A673 (cell line): ENCODE data around the gene PTRH1. TPM values are rescaled to one million over a fixed set of nuclear protein-coding genes. Genes with fewer than 3 reads are reported as not detected.

ENCODE experiments used
- BruUV-seq: library from RNA; stranded (reverse); fragments of 400-500 nt; replicated peaks from 2 replicates; lab custom pipeline; 2021; lab: Mats Ljungman, UMichigan
- CTCF ChIA-PET: fragments of 300-600 bp; sonication (Branson Sonifier 250); formaldehyde crosslinking; loops from one replicate; lab custom pipeline; 2022; ENCODE audit warnings: antibody characterized with exemption; lab: Charles Lee
- POLR2A ChIA-PET: fragments of 300-600 bp; sonication (Branson Sonifier 250); formaldehyde crosslinking; loops from one replicate; lab custom pipeline; 2022; ENCODE audit warnings: antibody characterized with exemption; ENCODE audit not compliant: low non-redundant PET; lab: Charles Lee
- DNase-seq: peaks from one replicate; pipeline ENCODE4 v3.0.0-alpha.2; 2015; ENCODE audit warnings: low spot score
- H3K27ac ChIP-seq: fragments of 200-600 bp; sonication (generic); 2 replicates; pipeline ENCODE4 v1.5.1; 2016; ENCODE audit warnings: mixed run types, low read depth, mild to moderate bottlenecking, mixed read lengths, antibody characterized with exemption, low read length; ENCODE audit not compliant: poor library complexity, severe bottlenecking
- H3K27me3 ChIP-seq: fragments of 200-600 bp; sonication (generic); replicated peaks from 2 replicates; pipeline ENCODE4 v1.6.1; 2017; ENCODE audit warnings: mixed run types, low read depth, mild to moderate bottlenecking, mixed read lengths, antibody characterized with exemption, low read length; ENCODE audit not compliant: insufficient read depth, poor library complexity
- H3K36me3 ChIP-seq: fragments of 200-600 bp; sonication (generic); 2 replicates; pipeline ENCODE4 v1.6.1; 2016; ENCODE audit warnings: mixed run types, mild to moderate bottlenecking, mixed read lengths, antibody characterized with exemption, low read length; ENCODE audit not compliant: insufficient read depth, poor library complexity, severe bottlenecking
- H3K4me1 ChIP-seq: fragments of 200-600 bp; sonication (generic); 2 replicates; pipeline ENCODE4 v1.6.1; 2017; ENCODE audit warnings: mixed run types, mild to moderate bottlenecking, mixed read lengths, antibody characterized with exemption, low read length; ENCODE audit not compliant: insufficient read depth, poor library complexity, severe bottlenecking
- H3K4me3 ChIP-seq: fragments of 200-600 bp; sonication (generic); 2 replicates; pipeline ENCODE4 v1.5.1; 2016; ENCODE audit warnings: low read depth, mixed run types, mild to moderate bottlenecking, mixed read lengths, low read length; ENCODE audit not compliant: poor library complexity, severe bottlenecking
- H3K9me3 ChIP-seq: fragments of 200-600 bp; sonication (generic); 2 replicates; pipeline ENCODE4 v1.6.1; 2016; ENCODE audit warnings: mixed run types, low read depth, mild to moderate bottlenecking, mixed read lengths, antibody characterized with exemption, low read length; ENCODE audit not compliant: poor library complexity, severe bottlenecking
- CTCF ChIP-seq: fragments of 300-800, 200-600 bp; sonication (generic); conservative IDR thresholded peaks from 2 replicates; pipeline ENCODE4 v1.5.1; 2017; ENCODE audit warnings: low read depth, mild to moderate bottlenecking, antibody characterized with exemption, low read length, moderate library complexity, mixed read lengths
- EZH2 ChIP-seq: fragments of 200-600 bp; sonication (generic); IDR thresholded peaks from 2 replicates; pipeline ENCODE4 v1.6.1; 2017; ENCODE audit warnings: borderline replicate concordance, low read depth, mild to moderate bottlenecking, mixed read lengths, antibody characterized with exemption, low read length; ENCODE audit not compliant: poor library complexity, severe bottlenecking
- intact Hi-C: fragments of 100-400 bp; cut with micrococcal nuclease; formaldehyde crosslinking; loops from one replicate; pipeline ENCODE4 v1.10.0; 2022; ENCODE audit not compliant: unreplicated experiment
- total RNA-seq: library from RNA; stranded (reverse); gene quantifications from 2 replicates; pipeline ENCODE4 v1.2.3, GENCODE V29; 2021

The PTRH1 gene
- total RNA-seq, 1 experiment from 2014 or later: 9.3 TPM

GRCh38 chr9:127700594-127701255 is 14.7 kb downstream of the PTRH1 start:
- POLR2A ChIA-PET: no interaction called here
- no peak for DNase-seq
- CTCF ChIA-PET: no interaction called here
- no peaks in the 10 kb centered on the region for H3K36me3 ChIP-seq
- no peak overlapping the region for H3K27ac ChIP-seq
- intact Hi-C loops: no loop called here
- no peaks in the 10 kb centered on the region for H3K9me3 ChIP-seq
- no peak overlapping the region for H3K4me3 ChIP-seq
- no TSS peak for BruUV-seq
- TF ChIP-seq EZH2: no peak
- no peak for TF ChIP-seq CTCF
- H3K4me1 ChIP-seq: no peaks in the 10 kb centered on the region
- H3K27me3 ChIP-seq: no peaks in the 10 kb centered on the region

DNA sequence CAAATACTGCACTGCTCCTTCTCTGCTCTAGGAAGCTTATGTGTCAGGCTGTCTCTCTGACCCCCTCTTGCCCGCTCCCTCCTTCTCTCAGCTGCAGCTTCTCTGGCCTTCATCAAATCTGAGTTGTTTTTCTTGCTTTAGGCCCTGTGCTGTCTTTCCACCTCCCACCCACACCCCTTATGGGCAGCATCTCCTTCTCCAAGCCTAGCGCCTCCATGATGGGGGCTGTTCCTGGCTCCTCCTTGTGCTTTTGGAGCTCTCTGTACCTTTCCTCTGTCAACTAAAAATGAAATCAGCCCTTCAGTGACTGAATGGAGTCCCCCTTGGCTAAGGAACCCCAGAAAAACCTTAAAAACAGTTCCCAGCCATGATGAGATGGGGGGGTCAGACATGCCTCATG is 15.3 kb downstream of the PTRH1 start:
- no TSS peak for BruUV-seq
- no peaks in the 10 kb centered on the region for H3K27me3 ChIP-seq
- H3K9me3 ChIP-seq: no peaks in the 10 kb centered on the region
- no peaks in the 10 kb centered on the region for H3K4me1 ChIP-seq
- intact Hi-C loops: no loop called here
- DNase-seq: no peak
- TF ChIP-seq EZH2 (no peak), CTCF (no peak)
- CTCF ChIA-PET: no interaction called here
- no peak overlapping the region for H3K4me3 ChIP-seq
- no peak overlapping the region for H3K27ac ChIP-seq
- no peaks in the 10 kb centered on the region for H3K36me3 ChIP-seq
- POLR2A ChIA-PET: no interaction called here

DNA sequence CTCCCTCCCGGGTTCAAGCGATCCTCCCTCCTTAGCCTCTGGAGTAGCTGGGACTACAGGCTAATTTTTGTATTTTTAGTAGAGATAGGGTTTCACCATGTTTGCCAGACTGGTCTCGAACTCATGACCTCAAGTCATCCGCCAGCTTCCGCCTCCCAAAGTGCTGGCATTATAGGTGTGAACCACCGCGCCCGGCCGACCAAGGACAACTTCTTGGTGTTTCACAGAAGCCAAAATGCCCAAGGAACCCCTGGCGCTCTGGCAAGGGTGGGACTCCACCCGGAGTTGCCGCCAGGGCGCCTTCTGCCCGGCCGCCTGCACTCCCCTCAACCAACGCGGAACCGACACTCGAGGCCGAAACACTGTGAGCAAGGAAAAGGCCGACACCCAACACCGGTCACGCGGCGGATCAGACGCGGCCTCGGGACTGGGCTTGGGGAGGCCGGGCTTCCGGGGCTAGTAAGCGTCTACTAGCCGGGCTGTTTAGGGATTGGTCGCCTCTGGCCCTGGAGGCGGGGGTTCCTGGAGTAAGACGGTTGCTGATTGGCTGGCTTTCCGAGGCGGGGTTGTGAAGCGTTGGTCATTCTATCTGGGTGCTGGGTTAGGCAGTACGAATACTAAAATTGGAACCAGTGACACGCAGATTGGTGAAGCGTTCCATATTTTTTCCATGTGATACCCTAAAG is 16.3 kb downstream of the PTRH1 start:
- Histone ChIP-seq H3K27me3 (no peaks in the 10 kb centered on the region), H3K4me1 (no peaks in the 10 kb centered on the region), H3K36me3 (no peaks in the 10 kb centered on the region), H3K4me3 (peak overlapping the region; percentile 25), H3K27ac (no peak overlapping the region), H3K9me3 (no peaks in the 10 kb centered on the region)
- no TSS peak for BruUV-seq
- DNase-seq: peak; percentile 91
- intact Hi-C loops: no loop called here
- CTCF ChIA-PET: no interaction called here
- TF ChIP-seq EZH2 (no peak), CTCF (no peak)
- POLR2A ChIA-PET: no interaction called here
